Astrocyte (in vitro differentiated cells and primary cell): ENCODE data around the gene NR2C2.

ENCODE experiments used
- EZH2 ChIP-seq: IDR thresholded peaks from 2 replicates; pipeline ENCODE4 v1.6.1; 2012; ENCODE audit warnings: mild to moderate bottlenecking, low read length, inconsistent platforms; ENCODE audit not compliant: insufficient read depth
- TF ChIP-seq, protein P1 (sequence below): IDR thresholded peaks from 2 replicates; pipeline ENCODE4 v1.5.1; 2011; ENCODE audit warnings: low read depth, mild to moderate bottlenecking, inconsistent platforms, low read length, moderate library complexity; ENCODE audit not compliant: insufficient read depth

GRCh38 chr3:14918356-14918860 is 29.0 kb upstream of the NR2C2 start:
- TF ChIP-seq, protein P1, sequence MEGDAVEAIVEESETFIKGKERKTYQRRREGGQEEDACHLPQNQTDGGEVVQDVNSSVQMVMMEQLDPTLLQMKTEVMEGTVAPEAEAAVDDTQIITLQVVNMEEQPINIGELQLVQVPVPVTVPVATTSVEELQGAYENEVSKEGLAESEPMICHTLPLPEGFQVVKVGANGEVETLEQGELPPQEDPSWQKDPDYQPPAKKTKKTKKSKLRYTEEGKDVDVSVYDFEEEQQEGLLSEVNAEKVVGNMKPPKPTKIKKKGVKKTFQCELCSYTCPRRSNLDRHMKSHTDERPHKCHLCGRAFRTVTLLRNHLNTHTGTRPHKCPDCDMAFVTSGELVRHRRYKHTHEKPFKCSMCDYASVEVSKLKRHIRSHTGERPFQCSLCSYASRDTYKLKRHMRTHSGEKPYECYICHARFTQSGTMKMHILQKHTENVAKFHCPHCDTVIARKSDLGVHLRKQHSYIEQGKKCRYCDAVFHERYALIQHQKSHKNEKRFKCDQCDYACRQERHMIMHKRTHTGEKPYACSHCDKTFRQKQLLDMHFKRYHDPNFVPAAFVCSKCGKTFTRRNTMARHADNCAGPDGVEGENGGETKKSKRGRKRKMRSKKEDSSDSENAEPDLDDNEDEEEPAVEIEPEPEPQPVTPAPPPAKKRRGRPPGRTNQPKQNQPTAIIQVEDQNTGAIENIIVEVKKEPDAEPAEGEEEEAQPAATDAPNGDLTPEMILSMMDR, result no peak
- TF ChIP-seq EZH2, result no peak
